Heart left ventricle (tissue), 16 donors: Measurements from ENCODE around the gene NKX6-1. TPM values are rescaled to one million over a fixed set of nuclear protein-coding genes. Genes with fewer than 3 reads are reported as not detected.

Source experiments
- ATAC-seq, 4 donors: fragments of 200-7000 bp; cut with Tn5 transposase; one replicate each; pipeline ENCODE4 v1.9.1; 2020 to 2022; ENCODE audit warnings: moderate library complexity in 4 of 4, mild to moderate bottlenecking in 3 of 4, moderate number of reproducible peaks in 1 of 4
- DNase-seq, 5 donors: peaks; one replicate each; pipeline ENCODE4 v3.0.0-alpha.2; 2020
- H3K27ac ChIP-seq, 12 donors: fragments of 200-600 bp; sonication (generic) in 4 of 12; one replicate each; pipeline versions ENCODE4 v1.5.0 to v1.8.0; 2016 to 2022; ENCODE audit warnings: mild to moderate bottlenecking in 2 of 12
- H3K27me3 ChIP-seq, 9 donors: fragments of 200-600 bp; sonication (generic) in 2 of 9; one replicate each; pipeline versions ENCODE4 v1.5.1 to v1.8.0; 2016 to 2022; ENCODE audit warnings: mild to moderate bottlenecking in 3 of 9
- H3K36me3 ChIP-seq, 9 donors: fragments of 200-600 bp; sonication (generic) in 2 of 9; one replicate each; pipeline versions ENCODE4 v1.5.0 to v1.8.0; 2018 to 2022; ENCODE audit warnings: mild to moderate bottlenecking in 2 of 9
- H3K4me1 ChIP-seq, 12 donors: fragments of 200-600 bp; sonication (generic) in 4 of 12; one replicate each; pipeline versions ENCODE4 v1.5.0 to v1.8.0; 2016 to 2022; ENCODE audit warnings: mild to moderate bottlenecking in 3 of 12
- H3K4me3 ChIP-seq, 12 donors: fragments of 200-600 bp; sonication (generic) in 4 of 12; one replicate each; pipeline versions ENCODE4 v1.5.0 to v1.8.0; 2017 to 2022; ENCODE audit warnings: mild to moderate bottlenecking in 9 of 12, moderate library complexity in 4 of 12
- H3K9me3 ChIP-seq, 12 donors: fragments of 200-600 bp; sonication (generic) in 4 of 12; one replicate each; pipeline versions ENCODE4 v1.5.0 to v1.8.0; 2016 to 2022; ENCODE audit warnings: mild to moderate bottlenecking in 1 of 12
- POLR2A ChIP-seq, 2 donors: fragments of 450-650 bp; IDR thresholded peaks; one replicate each; pipeline ENCODE4 v1.6.1; 2017; ENCODE audit warnings: antibody characterized with exemption in 2 of 2, mild to moderate bottlenecking in 2 of 2, moderate library complexity in 2 of 2
- WGBS, 4 donors: extraction: QIAGEN DNeasy Blood & Tissue Kit in 2 of 4; methylation state at CpG; one replicate each; pipeline versions ENCODE4 v1.1.5 to v1.1.7; 2013 to 2018; 5-methylcytosine and 5-hydroxymethylcytosine counted together
- intact Hi-C, 10 donors: fragments of 100-400 bp; cut with DNase I; formaldehyde crosslinking; loops; one replicate each; pipeline versions ENCODE4 v1.11.1 to v1.14.2; 2022
- polyA plus RNA-seq, 2 donors: library from polyadenylated mRNA; stranded (reverse); fragments of 200-250 nt; gene quantifications; one replicate each; pipeline ENCODE4 v1.2.3, GENCODE V29; 2013
- total RNA-seq, 9 donors: library from RNA; depleted of rRNA in 2 of 9; stranded (reverse); fragments of >200 nt in 2 of 9; fragmentation: NEBNext Ultra II Directional in 3 of 9; extraction: Animal tissue kit (Norgen Biotek cat#: 25700) in 3 of 9; gene quantifications; one replicate each; pipeline versions ENCODE4 v1.1.0 to v1.2.4, GENCODE V29; 2016 to 2023
- TF ChIP-seq, protein P1 (sequence below), 12 donors: fragments of 200-600 bp; sonication (generic) in 4 of 12; IDR thresholded peaks; one replicate each; pipeline versions ENCODE4 v1.5.0 to v1.8.0; 2018 to 2022; ENCODE audit warnings: antibody characterized with exemption in 12 of 12, mild to moderate bottlenecking in 5 of 12
- donor health status: ischemic (EF 13 %, LVEDD 7.1; RV severe dilation, severe dysfunction).
- donor health status: healthy with polysubstance abuse.
- donor health status: DM: no; HTN: yes; CAD: no.
- donor health status: DM: no; HTN: no; CAD: no.
- donor health status: ischemic (EF 25% LVEDD 6.9; RV normal size, moderate dysfunction).
- donor health status: ischemic (EF 25% LVEDD 5.7; RV mildly dilated, moderate dysfunction).
- donor health status: healthy.
- donor health status: DM: yes; HTN: yes; CAD: no.
- donor health status: ischemic (EF 35%, LVEDD 5.7; RV mildly dilated, moderate dysfunction).
- donor health status: nonischemic (EF 11% LVEDD 7.7; RV severe dilation, severe dysfunction).
- donor health status: DM: yes; HTN: yes; CAD: no.
- donor health status: PGD.
- donor health status: ischemic (EF 29% LVEDD 5.4; RV normal size, mild dysfunction).
- donor health status: nonischemic (EF 23%, LVEDD 6.1; RV moderate dilation, normal function).

NKX6-1 gene
- total and polyA plus RNA-seq, 11 donors, result 0.32 TPM; not detected in 10

DNA sequence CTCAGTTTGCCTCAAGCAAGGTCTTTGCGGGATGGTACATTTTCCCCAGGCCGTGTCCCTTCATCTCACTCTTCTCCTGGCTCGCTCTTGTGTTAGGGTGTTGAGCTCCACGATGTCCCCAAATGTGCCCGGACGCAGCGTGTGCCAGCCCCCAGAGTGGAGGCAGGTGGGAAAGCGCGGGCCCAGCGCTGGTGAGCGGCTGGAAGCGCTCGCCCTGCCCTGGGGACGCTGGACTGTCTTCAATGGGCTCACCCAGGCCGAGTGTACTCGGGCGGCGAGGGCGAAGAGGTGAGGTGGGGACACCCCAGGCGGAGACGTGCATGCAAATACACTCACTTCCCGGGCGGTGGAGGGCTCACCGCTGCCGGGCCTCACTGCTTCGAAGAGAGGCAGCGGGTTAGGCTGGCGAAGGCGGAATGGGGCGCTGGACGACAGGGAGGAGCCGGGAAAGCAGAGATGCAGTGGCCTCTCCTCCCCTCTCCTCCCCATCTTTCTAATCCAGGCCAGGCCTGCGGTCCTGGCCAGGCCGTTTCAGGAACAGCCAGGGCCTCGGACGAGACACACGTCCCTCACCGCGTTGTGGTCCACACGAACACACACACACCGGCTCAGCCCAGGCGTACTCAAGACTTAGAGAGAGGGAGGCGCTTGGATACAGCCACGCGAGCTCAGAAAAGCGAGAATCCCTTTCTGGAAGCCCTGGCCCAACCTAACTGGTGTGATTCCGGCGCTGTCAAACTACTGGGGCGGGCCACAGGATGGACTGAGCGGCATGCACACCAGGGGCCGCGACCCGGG, 2.2 kb downstream of the NKX6-1 start:
- peaks cover 92 to 100% (median 100%) of the 10 kb centered on the region in 9 donors for H3K27me3 ChIP-seq
- H3K36me3 ChIP-seq, result no peaks in the 10 kb centered on the region
- H3K4me3 ChIP-seq, result peak overlapping the region in 2 of 12 donors; percentile 38 to 55
- no peaks in the 10 kb centered on the region for H3K9me3 ChIP-seq
- no peak overlapping the region for H3K27ac ChIP-seq
- ATAC-seq (no peak), DNase-seq (no peak)
- TF ChIP-seq, protein P1, sequence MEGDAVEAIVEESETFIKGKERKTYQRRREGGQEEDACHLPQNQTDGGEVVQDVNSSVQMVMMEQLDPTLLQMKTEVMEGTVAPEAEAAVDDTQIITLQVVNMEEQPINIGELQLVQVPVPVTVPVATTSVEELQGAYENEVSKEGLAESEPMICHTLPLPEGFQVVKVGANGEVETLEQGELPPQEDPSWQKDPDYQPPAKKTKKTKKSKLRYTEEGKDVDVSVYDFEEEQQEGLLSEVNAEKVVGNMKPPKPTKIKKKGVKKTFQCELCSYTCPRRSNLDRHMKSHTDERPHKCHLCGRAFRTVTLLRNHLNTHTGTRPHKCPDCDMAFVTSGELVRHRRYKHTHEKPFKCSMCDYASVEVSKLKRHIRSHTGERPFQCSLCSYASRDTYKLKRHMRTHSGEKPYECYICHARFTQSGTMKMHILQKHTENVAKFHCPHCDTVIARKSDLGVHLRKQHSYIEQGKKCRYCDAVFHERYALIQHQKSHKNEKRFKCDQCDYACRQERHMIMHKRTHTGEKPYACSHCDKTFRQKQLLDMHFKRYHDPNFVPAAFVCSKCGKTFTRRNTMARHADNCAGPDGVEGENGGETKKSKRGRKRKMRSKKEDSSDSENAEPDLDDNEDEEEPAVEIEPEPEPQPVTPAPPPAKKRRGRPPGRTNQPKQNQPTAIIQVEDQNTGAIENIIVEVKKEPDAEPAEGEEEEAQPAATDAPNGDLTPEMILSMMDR (IDR thresholded peaks at IDR 0.05), result no peak
- TF ChIP-seq POLR2A (IDR thresholded peaks at IDR 0.05), result no peak
- 9 to 13% (median 12%) methylated on average over 23 to 53 of the region's 53 CpGs for WGBS, 4 donors
- H3K4me1 ChIP-seq, result peaks cover 0 to 52% (median 24%) of the 10 kb centered on the region in 12 donors
- intact Hi-C loops, result no loop called here

DNA sequence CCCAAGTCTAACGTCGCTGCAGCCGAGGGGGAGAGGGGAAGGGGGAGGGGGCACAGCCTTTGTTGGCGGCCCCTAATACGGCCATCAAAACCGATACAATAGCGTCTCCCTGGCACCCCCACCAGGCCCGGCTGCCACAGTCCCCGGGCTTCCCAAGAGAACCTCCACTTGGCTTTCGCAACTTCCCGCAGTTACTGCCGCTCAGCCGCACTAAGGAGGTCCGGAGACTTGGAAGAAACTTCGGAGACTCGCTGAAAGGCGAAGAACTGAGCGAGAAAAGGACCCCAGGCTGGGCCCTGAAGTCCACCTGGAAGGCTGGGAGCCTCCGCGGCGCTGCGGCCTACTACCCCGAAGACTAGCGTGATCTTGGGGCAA, 2.8 kb downstream of the NKX6-1 start:
- WGBS, 4 donors, result 5 to 11% (median 10%) methylated on average over 12 to 24 of the region's 24 CpGs

DNA sequence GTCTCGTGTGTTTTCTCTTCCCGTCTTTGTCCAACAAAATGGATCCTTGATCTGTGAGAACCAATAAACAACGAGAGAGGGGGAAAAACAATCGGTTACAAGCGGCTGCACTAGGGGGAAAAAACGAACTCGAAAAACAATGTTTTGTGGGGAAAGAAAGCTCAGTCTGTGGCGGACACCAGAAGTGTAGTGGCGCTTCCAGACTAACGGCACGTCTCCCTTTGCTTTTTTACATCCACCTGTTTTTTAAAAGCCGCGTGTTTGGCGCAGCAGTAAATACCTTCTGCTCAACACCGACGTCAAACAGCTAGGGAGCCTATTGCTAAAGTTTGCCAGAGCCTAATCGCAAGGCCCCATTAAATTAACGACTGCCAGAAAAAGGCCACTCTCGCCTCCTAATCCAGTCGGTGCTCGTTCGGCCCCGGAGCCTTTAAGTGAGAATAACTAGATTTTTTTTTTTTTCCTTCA, 3.3 kb downstream of the NKX6-1 start:
- WGBS, 4 donors, result 5 to 9% (median 7%) methylated on average over 23 of the region's 23 CpGs

More for the DNA sequence above, 2.8 kb downstream of the NKX6-1 start:
- Histone ChIP-seq H3K27me3 (peaks cover 91 to 100% (median 100%) of the 10 kb centered on the region in 9 donors), H3K36me3 (no peaks in the 10 kb centered on the region), H3K4me1 (peaks cover 0 to 52% (median 24%) of the 10 kb centered on the region in 12 donors), H3K9me3 (no peaks in the 10 kb centered on the region), H3K27ac (no peak overlapping the region), H3K4me3 (no peak overlapping the region)
- TF ChIP-seq, protein P1 (IDR thresholded peaks at IDR 0.05), result no peak
- TF ChIP-seq POLR2A (IDR thresholded peaks at IDR 0.05), result no peak
- intact Hi-C loops, result no loop called here
- DNase-seq (no peak), ATAC-seq (no peak)

More for the DNA sequence above, 3.3 kb downstream of the NKX6-1 start:
- intact Hi-C loops, result no loop called here
- H3K4me1 ChIP-seq, result peaks cover 0 to 52% (median 24%) of the 10 kb centered on the region in 12 donors
- no peak overlapping the region for H3K27ac ChIP-seq
- H3K9me3 ChIP-seq, result no peaks in the 10 kb centered on the region
- TF ChIP-seq, protein P1 (IDR thresholded peaks at IDR 0.05), result no peak
- TF ChIP-seq POLR2A (IDR thresholded peaks at IDR 0.05), result no peak
- no peak overlapping the region for H3K4me3 ChIP-seq
- peaks cover 86 to 100% (median 100%) of the 10 kb centered on the region in 9 donors for H3K27me3 ChIP-seq
- DNase-seq, result no peak
- ATAC-seq, result no peak
- H3K36me3 ChIP-seq, result no peaks in the 10 kb centered on the region
